CD1c-positive myeloid dendritic cell (primary cell): Measurements from ENCODE around the gene ARID4B.
"Not testable (repeated sequence)": the region's sequence is repeated elsewhere in the genome, so short reads cannot be mapped to it uniquely, and the experiment has no call there.

Experiments
- DNase-seq: peaks from one replicate; pipeline ENCODE4 v3.0.0-alpha.2; 2016; ENCODE audit errors: extremely low spot score

The ARID4B gene

DNA sequence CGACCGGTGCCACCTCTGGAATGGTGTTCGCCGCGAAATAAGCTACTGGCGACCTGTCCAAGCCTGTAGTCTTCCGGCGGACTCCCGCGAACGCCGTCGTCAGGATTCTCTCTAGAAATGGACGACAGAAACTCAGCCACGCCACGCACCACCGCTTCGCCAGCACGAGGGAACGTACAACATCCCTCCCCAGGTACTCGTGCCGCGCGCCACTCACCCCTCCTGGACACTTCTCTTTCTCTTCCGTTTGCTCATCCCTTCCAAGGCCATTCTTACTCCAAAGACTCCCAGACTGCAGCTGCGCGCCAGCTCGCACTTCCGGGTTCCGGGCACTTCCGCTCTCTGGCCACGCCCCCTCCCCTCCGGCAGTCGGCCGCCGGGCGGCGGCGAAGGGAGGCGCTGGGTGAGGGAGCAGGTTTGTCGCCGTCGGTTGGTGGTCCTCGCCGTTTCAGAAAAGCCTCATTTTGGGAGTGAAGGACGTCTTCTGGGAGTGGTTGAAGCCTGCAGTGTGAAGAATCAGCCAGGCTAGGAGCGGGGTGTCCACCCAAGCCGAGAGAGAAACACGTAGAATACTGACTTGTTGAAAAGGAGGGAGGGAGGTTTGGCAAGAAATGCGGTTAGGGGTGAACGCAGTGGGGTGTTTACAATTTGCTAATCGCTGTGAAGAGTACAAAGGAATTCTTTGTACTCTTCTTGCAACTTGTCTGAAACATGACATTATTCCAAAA, 166.9 kb downstream of the ARID4B start, which contains the start of gene RBM34:
Gene RBM34, minus strand, starts transcription at position 294 of the 728 bp plus-strand sequence. Its CDS starts 24 bp downstream, at position 270.
- DNase-seq = peak; percentile 95

DNA sequence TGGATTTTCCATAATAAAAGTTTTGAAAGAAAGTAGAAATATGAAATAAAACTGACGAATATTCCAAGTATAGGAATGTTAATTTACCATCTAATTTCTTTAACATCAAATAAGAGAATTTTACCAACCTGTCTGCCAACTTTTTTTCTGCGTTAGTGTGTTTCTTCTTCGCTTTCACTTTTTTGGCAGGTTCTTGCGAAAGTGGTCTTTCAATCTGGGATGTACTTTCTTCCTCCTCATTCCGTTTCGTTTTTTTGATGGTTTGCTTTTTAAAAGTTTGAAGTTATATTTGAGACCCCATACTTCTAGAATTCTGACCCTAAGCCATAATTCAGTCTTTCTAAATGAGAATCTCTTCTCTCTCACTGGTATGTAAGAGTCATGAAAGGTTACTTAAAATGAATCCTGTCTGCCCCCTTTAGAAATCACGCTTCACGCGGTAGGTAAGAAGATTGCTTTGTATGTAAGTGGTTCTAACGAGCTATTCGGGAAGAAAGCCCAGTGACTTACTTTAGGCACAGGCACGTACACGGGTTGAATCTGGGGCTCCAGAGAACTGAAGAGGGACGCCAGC, 167.5 kb downstream of the ARID4B start:
- peak; percentile 56 for DNase-seq

DNA sequence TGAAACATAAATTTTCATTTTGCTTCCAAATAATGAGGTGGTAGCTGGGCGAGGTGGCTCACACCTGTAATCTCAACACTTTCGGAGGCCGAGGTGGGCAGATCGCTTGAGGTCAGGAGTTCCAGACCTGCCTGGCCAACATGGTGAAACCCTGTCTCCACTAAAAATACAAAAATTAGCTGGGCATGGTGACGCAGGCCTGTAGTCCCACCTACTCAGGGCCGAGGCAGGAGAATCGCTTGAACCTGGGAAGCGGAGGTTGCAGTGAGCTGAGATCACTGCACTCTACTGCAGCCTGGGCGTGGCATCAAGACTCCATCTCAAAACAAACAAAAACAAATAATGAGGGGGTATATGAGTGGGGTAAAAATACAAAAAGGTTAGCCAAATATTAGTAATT, 168.0 kb downstream of the ARID4B start:
- DNase-seq = not testable (repeated sequence)

- DNase-seq = not testable (repeated sequence)
Measured at GRCh38 chr1:235159284-235159683, 168.7 kb downstream of the ARID4B start.

- DNase-seq = no peak
Measured at GRCh38 chr1:235158680-235159079, 169.3 kb downstream of the ARID4B start.

DNA sequence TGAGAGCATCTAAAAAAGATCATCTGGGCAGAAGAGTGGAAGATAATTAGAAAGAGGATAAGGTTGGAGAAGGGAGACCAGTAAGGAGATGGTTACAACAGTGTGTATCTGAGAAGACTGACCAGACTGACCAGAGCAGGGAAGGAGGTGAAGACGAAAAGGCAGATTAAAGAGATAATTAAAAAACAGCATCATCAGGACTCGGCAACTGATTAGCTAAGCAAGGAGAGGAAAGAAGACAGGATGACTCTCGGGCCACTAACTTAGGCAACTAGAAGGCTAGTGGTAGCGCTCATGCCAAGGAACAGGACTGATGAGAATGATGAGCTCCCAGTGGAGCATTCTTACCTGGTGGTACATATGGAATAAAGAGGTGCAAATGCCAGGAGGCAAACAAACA, 170.8 kb downstream of the ARID4B start:
- DNase-seq = no peak

DNA sequence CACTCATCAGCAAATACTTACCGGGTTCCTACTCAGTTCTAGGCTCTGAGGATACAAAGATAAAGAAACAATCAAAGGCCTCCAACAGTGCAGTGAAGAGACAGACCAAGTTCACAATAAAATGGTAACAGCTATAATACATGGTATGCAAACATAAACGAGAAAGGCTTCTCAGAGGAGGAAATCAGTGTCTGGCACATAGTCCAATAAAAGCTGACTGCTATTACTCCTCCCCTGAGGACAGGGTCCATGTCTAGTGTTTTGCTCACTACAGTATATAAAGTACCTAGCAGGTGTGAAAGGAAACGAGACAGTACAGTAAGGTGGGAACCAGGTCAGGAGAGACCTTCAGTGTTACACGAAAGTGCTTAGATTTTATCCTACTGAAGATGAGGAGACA, 171.2 kb downstream of the ARID4B start:
- no peak for DNase-seq

- DNase-seq = no peak
Measured at GRCh38 chr1:235156265-235156664, 171.7 kb downstream of the ARID4B start.

DNA sequence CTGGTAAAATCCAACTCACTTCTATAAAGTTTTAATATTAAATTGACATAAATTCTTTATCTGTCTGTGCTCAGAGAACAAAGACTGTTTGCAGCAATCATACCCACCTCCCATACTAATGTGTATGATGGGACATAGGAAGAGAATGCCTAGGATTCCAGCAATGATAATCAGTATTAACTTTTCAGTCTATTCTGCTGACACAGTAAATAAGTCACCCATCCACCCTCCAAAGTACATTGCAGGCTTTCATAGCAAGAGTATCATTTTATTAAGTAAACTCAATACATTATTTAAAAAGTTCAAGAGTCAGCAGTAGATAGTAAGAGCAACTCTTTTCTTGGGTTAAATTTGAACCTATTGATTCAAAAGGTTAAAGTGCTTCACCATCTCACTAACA, 175.7 kb downstream of the ARID4B start:
- DNase-seq = no peak

DNA sequence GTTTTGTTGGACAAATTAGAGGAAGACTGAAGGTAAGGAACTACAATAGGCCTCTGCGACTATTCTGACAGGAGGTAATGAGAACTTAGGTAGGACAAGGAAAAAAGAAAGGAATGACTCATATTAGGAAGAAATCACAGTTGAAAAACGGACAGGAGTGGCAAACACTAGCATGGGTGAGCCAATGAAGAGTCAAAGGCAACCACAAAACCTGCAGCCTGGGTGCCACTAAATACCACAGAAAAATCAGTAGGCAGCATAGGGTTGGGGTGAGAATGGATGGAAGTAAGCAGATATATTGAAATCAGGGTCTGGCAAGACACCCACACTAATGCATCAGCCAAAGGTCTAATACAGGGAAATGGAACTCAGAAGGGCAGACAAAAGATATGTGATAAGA, 176.9 kb downstream of the ARID4B start:
- DNase-seq = no peak

DNA sequence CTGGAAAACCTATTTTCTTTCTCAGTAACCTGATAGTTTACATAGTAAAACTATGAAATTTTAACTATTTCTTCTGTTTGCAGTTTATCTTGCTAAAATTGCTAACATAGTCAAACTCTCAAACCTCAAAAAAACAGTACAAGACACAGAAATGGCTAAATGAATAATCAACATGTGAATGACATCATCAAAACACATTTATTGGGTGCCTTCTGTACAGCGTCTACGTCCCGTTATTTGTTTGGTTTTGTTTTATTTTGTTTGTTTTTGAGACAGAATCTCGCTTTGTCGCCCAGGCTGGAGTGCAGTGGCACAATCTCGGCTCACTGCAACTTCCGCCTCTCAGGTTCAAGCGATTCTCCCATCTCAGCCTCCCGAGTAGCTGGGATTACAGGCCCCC, 178.2 kb downstream of the ARID4B start:
- no peak for DNase-seq

GRCh38 chr1:235147269-235147668, 180.7 kb downstream of the ARID4B start:
- DNase-seq = no peak

- DNase-seq = no peak
Measured at GRCh38 chr1:235145639-235146038, 182.3 kb downstream of the ARID4B start.

GRCh38 chr1:235142991-235143390, 185.0 kb downstream of the ARID4B start:
- DNase-seq = no peak

- no peak for DNase-seq
Measured at GRCh38 chr1:235139315-235139714, 188.7 kb downstream of the ARID4B start.

DNA sequence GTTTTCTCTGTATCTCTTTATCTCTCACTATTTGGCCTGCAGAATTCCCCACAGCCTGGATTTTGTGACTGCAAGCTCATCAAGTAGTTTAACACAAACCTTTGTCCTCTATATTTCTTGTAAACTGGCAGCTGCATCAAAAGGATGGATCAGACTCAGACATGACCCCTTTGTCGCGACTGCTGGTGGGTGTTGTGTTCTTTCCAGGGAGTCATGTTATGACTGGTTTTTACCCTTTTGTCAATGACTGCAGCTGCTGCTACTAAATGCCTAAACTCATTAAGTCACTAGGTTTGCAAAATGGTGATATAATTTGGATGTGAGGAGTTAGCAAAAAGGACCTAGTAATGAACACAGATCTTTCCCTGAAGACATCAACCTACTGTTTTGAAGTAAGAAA, 189.2 kb downstream of the ARID4B start:
- no peak for DNase-seq

- no peak for DNase-seq
Measured at GRCh38 chr1:235136111-235136510, 191.9 kb downstream of the ARID4B start.

- DNase-seq = no peak
Measured at GRCh38 chr1:235134171-235134570, 193.8 kb downstream of the ARID4B start.

- DNase-seq = no peak
Measured at GRCh38 chr1:235133086-235133485, 194.9 kb downstream of the ARID4B start.

DNA sequence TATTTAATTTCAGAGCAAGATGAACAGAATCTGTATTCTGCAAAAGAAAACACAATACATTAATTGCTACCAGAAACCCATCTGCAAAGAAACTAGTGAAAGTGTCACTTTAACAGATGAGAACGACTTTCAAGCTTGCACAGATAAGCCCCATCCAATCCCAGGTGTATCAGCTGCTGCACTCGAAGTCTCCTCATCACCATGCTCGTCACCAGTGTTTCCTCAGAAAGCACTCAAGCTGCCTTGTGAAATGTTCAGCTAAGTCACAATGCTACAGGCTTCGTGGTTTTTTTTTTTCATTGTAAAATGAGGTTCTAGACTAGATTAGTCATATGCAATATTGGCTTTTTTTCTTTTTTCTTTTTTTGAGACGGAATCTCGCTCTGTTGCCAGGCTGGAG, 196.0 kb downstream of the ARID4B start:
- DNase-seq = no peak

DNA sequence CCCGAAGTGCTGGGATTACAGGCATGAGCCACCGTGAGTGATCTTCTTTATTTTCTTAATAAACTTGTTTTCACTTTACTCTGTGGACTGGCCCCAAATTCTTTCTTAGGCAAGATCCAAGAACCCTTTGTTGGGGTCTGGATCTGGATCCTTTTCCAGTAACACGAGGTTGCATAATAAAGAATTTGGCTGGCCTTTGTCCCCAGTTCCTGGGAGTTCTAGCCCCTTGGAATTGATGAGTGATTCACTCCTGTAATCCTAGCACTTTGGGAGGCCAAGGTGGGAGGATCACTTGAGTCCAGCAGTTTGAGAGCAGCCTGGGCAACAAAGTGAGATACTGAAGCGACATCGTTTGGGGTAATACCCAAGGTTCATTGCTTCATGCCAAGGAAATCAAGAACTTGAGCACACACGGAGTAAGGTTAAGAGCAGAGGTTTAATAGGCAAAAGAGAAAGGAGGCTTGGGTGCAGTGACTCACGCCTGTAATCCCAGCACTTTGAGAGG, 197.2 kb downstream of the ARID4B start:
- DNase-seq = no peak

- no peak for DNase-seq
Measured at GRCh38 chr1:235129774-235130570, 198.0 kb downstream of the ARID4B start.
